GM18520 (cell line): Measurements from ENCODE around the gene DMXL1.

Experiments
- ATAC-seq: cut with Tn5 transposase; IDR thresholded peaks from one replicate; pipeline ENCODE4 v1.9.1; 2021; ENCODE audit not compliant: unreplicated experiment

Gene DMXL1

DNA sequence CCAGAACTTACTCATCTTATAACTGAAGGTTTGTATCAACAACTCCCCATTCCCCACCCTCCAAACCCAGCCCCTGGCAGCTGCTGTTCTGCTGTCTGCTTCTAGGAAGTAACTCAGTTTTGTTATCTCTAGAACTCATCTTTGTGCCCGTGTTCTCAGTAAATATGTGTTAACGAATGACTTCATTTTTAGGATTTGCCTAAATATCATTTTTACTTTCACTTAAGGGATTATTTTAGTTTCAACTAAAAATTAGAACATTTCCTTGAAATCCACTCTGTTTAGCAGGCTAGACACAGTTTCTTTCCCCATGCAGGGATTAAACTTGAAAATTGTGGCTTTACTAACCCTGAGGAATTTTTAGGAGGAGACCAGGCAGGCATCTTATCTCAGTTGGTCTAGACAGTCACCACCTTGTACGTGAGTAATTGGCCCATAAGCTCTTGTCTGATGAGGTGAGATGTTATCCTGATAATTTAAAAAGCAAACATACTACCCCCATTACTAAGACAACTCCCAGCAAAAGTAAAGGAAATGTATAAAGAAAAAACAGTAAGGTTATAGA lies 216.7 kb downstream of the DMXL1 start:
- ATAC-seq = peak; percentile 33

- ATAC-seq = no peak
These were observed 217.6 kb downstream of the DMXL1 start for GRCh38 chr5:119288379-119289033.

- no peak for ATAC-seq
These were observed 218.7 kb downstream of the DMXL1 start for GRCh38 chr5:119289438-119290044.

- peak; percentile 77 for ATAC-seq
These were observed 219.3 kb downstream of the DMXL1 start for GRCh38 chr5:119290161-119290569.

DNA sequence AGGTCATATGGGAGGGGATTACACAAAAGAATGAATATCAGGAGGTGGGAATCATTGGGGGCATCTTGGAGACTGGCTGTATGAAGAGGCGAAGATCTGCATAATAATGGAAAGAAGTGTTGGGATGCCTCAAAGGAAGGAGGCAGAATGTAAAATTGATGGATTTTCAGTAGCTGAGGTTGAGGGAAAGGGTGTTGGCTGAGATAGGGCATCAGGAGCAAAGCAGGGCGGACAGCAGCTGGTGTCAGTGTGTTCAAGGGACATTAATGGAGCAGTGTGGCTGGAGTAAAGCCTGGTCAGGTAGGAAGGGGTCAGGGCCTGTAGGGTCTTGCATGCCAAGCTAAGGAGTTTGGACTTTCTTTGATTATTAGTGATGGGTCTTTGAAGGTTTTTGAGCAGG lies 219.7 kb downstream of the DMXL1 start:
- ATAC-seq = no peak

DNA sequence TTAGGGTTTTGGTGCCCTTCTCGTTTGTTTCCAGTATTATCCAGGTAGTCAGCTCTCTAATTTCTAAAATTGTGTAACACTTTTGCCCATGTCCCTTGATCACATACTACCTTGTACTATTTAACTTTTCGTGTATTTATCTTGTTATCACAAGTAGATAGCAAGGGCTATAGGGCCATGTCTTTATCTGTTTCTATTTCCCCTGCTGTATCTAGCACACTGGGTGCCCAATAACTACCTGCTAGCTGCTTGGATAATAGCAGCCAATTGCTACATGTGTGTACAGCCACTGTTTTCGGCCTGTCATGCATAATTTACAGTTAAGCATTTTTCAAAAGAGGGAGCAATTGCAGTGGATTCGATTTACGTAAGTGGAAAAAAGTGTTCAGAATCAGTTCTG lies 220.2 kb downstream of the DMXL1 start:
- ATAC-seq = no peak

DNA sequence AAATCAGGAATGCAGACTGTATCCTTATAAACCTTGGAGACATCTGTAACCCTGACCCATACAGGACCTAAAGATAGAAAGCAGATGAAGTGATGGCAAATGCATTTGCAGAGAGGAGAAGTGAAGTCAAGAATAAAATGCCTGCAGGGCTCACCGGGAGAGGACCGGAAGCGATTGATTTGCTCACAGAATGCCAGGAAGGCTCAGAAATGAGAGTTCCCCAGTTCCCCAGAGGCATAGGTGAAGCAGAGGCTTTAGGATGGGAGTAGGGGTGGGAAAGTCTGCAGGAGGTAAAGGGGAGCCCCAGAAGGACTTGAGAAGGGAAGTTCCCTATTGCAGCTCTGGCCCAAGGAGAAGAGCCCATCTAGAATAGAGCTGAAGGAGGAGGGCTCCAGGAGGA lies 221.0 kb downstream of the DMXL1 start:
- ATAC-seq = no peak

GRCh38 chr5:119292701-119293515 lies 222.0 kb downstream of the DMXL1 start:
- ATAC-seq = no peak

DNA sequence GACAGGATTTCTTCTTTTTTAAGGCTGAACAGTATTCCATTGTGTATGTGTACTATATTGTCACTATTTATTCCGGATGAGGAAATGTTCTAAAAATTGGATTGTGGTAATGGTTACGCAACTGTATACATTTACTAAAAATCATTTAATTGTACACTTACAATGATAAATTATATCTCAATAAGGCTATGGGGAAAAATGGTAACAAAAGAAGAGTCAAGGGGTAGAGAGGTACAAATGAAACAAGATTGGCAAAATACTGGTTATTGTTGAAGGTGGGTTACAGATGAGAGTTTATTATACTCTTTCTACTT lies 222.6 kb downstream of the DMXL1 start:
- ATAC-seq = no peak
